IPS DF 4.7 (cell line): ENCODE results near the gene IGFBP7.

Source experiments
- DNase-seq: peaks from one replicate; pipeline ENCODE4 v3.0.0-alpha.2; 2013; ENCODE audit warnings: low spot score; ENCODE audit errors: extremely low read depth

IGFBP7 gene

GRCh38 chr4:57044279-57044678 lies 65.9 kb downstream of the IGFBP7 start:
- no peak for DNase-seq

- DNase-seq = no peak
Measured at GRCh38 chr4:57043347-57044251, 66.6 kb downstream of the IGFBP7 start.

GRCh38 chr4:57042711-57043169 lies 67.4 kb downstream of the IGFBP7 start:
- no peak for DNase-seq

- no peak for DNase-seq
Measured at GRCh38 chr4:57041020-57041419, 69.2 kb downstream of the IGFBP7 start.

GRCh38 chr4:57040510-57040909 lies 69.7 kb downstream of the IGFBP7 start:
- no peak for DNase-seq

GRCh38 chr4:57039345-57039744 lies 70.8 kb downstream of the IGFBP7 start:
- DNase-seq = no peak

GRCh38 chr4:57037982-57038604 lies 72.1 kb downstream of the IGFBP7 start:
- peak; percentile 44 for DNase-seq

- DNase-seq = no peak
Measured at GRCh38 chr4:57034520-57034919, 75.7 kb downstream of the IGFBP7 start.

- DNase-seq = no peak
Measured at GRCh38 chr4:57023104-57023503, 87.1 kb downstream of the IGFBP7 start.

GRCh38 chr4:57020467-57021101 lies 89.6 kb downstream of the IGFBP7 start:
- DNase-seq = no peak

- DNase-seq = no peak
Measured at GRCh38 chr4:57018980-57019379, 91.2 kb downstream of the IGFBP7 start.

- DNase-seq = no peak
Measured at GRCh38 chr4:57013543-57014120, 96.6 kb downstream of the IGFBP7 start.

- DNase-seq = no peak
Measured at GRCh38 chr4:56999751-57000150, 110.4 kb downstream of the IGFBP7 start.

- no peak for DNase-seq
Measured at GRCh38 chr4:56995525-56995924, 114.7 kb downstream of the IGFBP7 start.

GRCh38 chr4:56990109-56990905 lies 119.9 kb downstream of the IGFBP7 start:
- DNase-seq = no peak

GRCh38 chr4:56986952-56987351 lies 123.2 kb downstream of the IGFBP7 start:
- DNase-seq = no peak

- DNase-seq = no peak
Measured at GRCh38 chr4:56986192-56986591, 124.0 kb downstream of the IGFBP7 start.

GRCh38 chr4:56981795-56982201 lies 128.4 kb downstream of the IGFBP7 start:
- no peak for DNase-seq
